Vagina (tissue), 2 donors: ENCODE measurements around the gene NDUFA6. TPM values are rescaled to one million over a fixed set of nuclear protein-coding genes. Genes with fewer than 3 reads are reported as not detected.
A peak's percentile ranks its signal among the peaks of the same experiment; 100 is the strongest.
"Not testable (repeated sequence)": the region's sequence is repeated elsewhere in the genome, so short reads cannot be mapped to it uniquely, and the experiment has no call there.

Experiments
- DNase-seq, 2 donors: peaks; one replicate each; pipeline ENCODE4 v3.0.0-alpha.2; 2017; ENCODE audit errors: extremely low spot score in 2 of 2
- H3K27ac ChIP-seq: fragments of 200-600 bp; sonication (generic); one replicate; pipeline ENCODE4 v1.5.1; 2019
- H3K27me3 ChIP-seq: fragments of 200-600 bp; sonication (generic); one replicate; pipeline ENCODE4 v1.5.1; 2019
- H3K36me3 ChIP-seq, 2 donors: fragments of 200-600 bp; sonication (generic); one replicate each; pipeline ENCODE4 v1.5.1; 2017 to 2019
- H3K4me1 ChIP-seq: fragments of 200-600 bp; sonication (generic); one replicate; pipeline ENCODE4 v1.5.1; 2019
- H3K4me3 ChIP-seq, 2 donors: fragments of 200-600 bp; sonication (generic); 1 replicate in 1 of 2; 2 replicates in 1 of 2; pipeline ENCODE4 v1.5.1; 2016 to 2019
- H3K9me3 ChIP-seq: fragments of 200-600 bp; sonication (generic); one replicate; pipeline ENCODE4 v1.5.1; 2019
- CTCF ChIP-seq, 3 experiments: fragments of 450-650 bp in 2 of 3; fragments of 200-600 bp in 1 of 3; sonication (generic) in 1 of 3; IDR thresholded peaks; one replicate each; pipeline ENCODE4 v1.5.1; 2017 to 2019; ENCODE audit warnings: antibody characterized with exemption in 3 of 3, mild to moderate bottlenecking in 2 of 3, moderate library complexity in 2 of 3
- POLR2A ChIP-seq, 2 donors: fragments of 450-650 bp; IDR thresholded peaks; one replicate each; pipeline ENCODE4 v1.6.1; 2017; ENCODE audit warnings: antibody characterized with exemption in 2 of 2, mild to moderate bottlenecking in 2 of 2, moderate library complexity in 2 of 2
- POLR2AphosphoS5 ChIP-seq, 2 donors: sonication (generic); formaldehyde crosslinking; IDR thresholded peaks; one replicate each; pipeline ENCODE4 v1.9.0; 2017; ENCODE audit warnings: antibody characterized with exemption in 2 of 2, mild to moderate bottlenecking in 2 of 2, low read depth in 1 of 2; ENCODE audit not compliant: insufficient read depth in 1 of 2
- intact Hi-C: fragments of 100-400 bp; cut with DNase I; formaldehyde crosslinking; loops from one replicate; pipeline ENCODE4 v1.15.1; 2023
- total RNA-seq: library from RNA; depleted of rRNA; stranded (reverse); fragments of >200 nt; gene quantifications from one replicate; pipeline ENCODE4 v1.2.3, GENCODE V29; 2016

The NDUFA6 gene
- 42.0 TPM for total RNA-seq

DNA sequence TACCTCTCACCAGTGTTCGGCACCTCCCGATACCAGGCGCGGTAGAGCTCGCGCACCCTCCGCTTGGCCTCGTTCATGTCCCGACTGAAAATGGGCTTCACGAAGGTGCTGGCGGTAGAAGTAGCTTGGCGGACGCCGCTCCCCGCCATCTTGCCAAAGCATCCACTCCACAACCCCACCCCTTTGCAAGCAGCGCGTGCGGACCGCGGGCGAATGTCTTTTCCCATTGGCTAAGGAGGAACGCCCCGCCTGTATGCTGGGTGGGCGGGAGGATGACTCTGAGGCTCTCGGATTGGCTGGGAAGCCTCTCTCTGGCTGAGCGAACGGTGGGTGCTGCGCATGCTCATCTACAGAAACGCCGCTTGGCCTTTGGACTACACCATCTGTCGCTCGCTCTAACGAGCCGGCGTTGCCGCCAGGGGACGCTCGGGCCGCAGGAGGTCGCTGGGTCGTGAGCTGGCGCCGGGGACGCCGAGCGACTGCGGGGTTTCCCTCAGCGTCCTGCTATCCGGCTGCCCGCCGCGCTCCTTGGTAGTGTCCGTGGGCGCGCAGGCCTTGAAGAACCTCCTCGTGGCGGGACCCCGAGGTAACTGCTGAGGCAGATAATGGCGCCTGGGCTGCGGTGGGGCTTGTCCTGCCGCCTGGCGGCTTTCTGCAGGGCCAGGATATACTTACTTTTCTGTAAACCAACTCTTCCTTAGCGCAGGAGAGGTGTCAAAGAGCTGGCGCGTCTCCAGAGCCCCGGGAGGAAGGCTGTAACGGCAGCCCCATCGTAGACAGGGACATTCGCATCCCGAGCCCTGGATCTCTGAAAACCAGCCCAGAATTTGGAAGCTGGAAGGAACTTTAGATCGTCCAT is at the start of gene NDUFA6:
Gene NDUFA6 (minus strand): TSS at position 177 of the 859 bp plus-strand sequence. CDS start 28 bp downstream, at position 149.
- H3K4me1 ChIP-seq: peaks cover 33% of the 10 kb centered on the region
- H3K27me3 ChIP-seq: no peaks in the 10 kb centered on the region
- peak; percentile 99 for DNase-seq
- peak within 1 kb of the TSS; percentile 95 for H3K27ac ChIP-seq
- intact Hi-C loops: loop anchor here (5.0 kb wide), 1 partner anchor 346 kb away; no protein-coding TSS in a partner anchor
- H3K9me3 ChIP-seq: no peaks in the 10 kb centered on the region
- H3K36me3 ChIP-seq: peaks cover 0 to 12% of the 10 kb centered on the region in 2 donors
- peak in 1 of 2 donors; percentile 73 for TF ChIP-seq POLR2A (IDR thresholded peaks at IDR 0.05)
- TF ChIP-seq CTCF (IDR thresholded peaks at IDR 0.05): peak; percentile 78 to 97 (median 96)
- peak; percentile 98 to 99 for TF ChIP-seq POLR2AphosphoS5 (IDR thresholded peaks at IDR 0.05; ENCODE audit: insufficient read depth in 1 of 2, low read depth in 1 of 2)
- peak within 1 kb of the TSS; percentile 88 to 90 for H3K4me3 ChIP-seq

- H3K4me1 ChIP-seq, intact Hi-C loops, H3K36me3 ChIP-seq, H3K4me3 ChIP-seq, H3K9me3 ChIP-seq, DNase-seq, H3K27me3 ChIP-seq, H3K27ac ChIP-seq: not testable (repeated sequence)
Observed at GRCh38 chr22:42140153-42140552, 49.6 kb upstream of the NDUFA6 start.

DNA sequence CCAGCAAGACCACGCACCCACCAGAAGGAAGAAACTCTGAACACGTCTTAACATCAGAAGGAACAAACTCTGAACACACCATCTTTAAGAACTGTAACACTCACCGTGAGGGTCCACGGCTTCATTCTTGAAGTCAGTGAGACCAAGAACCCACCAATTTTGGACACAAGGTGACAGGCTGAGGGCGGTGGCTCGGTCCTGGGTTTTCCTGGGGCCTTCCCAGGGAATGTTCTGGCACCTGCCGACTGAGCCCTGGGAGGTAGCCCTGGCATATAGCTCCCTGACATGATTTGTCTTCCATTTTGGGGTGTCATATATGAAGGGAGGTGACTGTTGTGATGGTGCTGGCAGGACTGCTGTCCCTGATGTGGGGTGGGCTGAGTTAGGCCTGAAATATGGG is 48.9 kb upstream of the NDUFA6 start:
- H3K4me3 ChIP-seq, DNase-seq, intact Hi-C loops, H3K27ac ChIP-seq, H3K36me3 ChIP-seq, H3K27me3 ChIP-seq, H3K9me3 ChIP-seq, H3K4me1 ChIP-seq: not testable (repeated sequence)

DNA sequence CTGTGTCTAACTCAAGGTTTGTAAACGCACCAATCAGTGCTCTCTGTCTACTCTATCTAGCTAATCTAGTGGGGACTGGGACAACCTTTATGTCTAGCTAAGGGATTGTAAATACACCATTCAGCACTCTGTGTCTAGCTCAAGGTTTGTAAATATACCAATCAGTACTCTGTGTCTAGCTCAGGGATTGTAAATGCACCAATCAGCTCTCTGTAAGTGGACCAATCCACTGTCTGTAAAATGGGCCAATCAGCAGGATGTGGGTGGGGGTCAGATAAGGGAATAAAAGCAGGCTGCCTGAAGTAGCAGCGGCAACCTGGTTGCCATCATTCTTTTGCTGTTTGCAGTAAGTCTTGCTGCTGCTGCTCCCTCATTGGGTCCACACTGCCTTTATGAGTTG is 48.4 kb upstream of the NDUFA6 start:
- no peak overlapping the region for H3K27ac ChIP-seq
- H3K9me3 ChIP-seq: no peaks in the 10 kb centered on the region
- DNase-seq: no peak
- no peak overlapping the region for H3K4me3 ChIP-seq
- intact Hi-C loops: no loop called here
- TF ChIP-seq POLR2A (IDR thresholded peaks at IDR 0.05) (no peak), CTCF (IDR thresholded peaks at IDR 0.05) (no peak), POLR2AphosphoS5 (IDR thresholded peaks at IDR 0.05; ENCODE audit: insufficient read depth in 1 of 2, low read depth in 1 of 2) (no peak)
- no peaks in the 10 kb centered on the region for H3K4me1 ChIP-seq
- H3K36me3 ChIP-seq: no peaks in the 10 kb centered on the region
- no peaks in the 10 kb centered on the region for H3K27me3 ChIP-seq

DNA sequence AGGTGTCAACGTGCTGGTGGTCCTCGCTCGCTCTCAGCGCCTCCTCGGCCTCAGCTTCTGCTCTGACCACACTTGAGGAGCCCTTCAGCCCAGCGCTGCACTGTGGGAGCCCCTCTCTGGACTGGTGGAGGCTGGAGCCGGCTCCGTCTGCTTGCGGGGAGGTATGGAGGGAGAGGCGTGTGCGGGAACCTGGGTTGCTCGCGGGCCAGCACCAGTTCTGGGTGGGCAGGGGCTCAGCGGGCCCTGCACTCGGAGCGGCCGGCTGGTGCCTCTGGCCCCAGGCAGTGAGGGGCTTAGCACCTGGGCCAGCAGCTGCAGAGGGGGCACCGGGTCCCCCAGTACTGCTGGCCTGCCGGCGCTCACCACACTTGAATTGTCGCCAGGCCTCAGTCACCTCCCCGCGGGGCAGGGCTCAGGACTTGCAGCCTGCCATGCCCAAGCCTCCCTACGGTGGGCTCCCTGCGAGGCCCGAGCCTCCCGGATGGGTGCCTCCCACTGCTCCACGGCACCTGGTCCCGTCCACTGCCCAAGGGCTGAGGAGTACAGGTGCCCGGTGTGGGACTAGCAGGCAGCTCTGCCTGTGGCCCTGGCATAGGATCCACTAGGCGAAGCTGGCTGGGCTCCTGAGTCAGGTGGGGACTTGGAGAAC is 47.7 kb upstream of the NDUFA6 start:
- Histone ChIP-seq H3K36me3 (no peaks in the 10 kb centered on the region), H3K27ac (no peak overlapping the region), H3K4me1 (no peaks in the 10 kb centered on the region), H3K4me3 (no peak overlapping the region), H3K27me3 (no peaks in the 10 kb centered on the region), H3K9me3 (no peaks in the 10 kb centered on the region)
- no peak for TF ChIP-seq CTCF (IDR thresholded peaks at IDR 0.05)
- DNase-seq: no peak
- intact Hi-C loops: no loop called here

DNA sequence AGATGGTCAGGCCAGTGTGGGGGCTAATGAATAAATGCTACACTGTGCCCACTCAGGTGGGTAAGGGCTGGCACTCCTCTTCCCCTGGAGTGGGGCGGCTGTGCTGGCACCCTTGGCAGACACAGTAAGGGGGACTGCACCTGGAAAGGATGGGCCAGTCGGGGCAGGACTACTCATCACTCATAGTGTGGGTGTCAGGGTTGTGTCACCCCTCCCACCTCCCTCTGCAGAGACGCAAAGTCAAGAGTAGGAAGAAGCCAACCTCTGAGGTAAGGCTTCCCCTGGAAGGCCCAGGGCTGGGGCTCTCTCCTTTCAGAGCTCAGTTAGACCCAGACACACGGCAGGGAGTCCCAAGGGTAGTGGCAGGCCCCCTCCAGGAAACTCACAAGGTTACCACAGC is 45.1 kb upstream of the NDUFA6 start:
- H3K9me3 ChIP-seq, H3K27ac ChIP-seq, H3K36me3 ChIP-seq, DNase-seq, H3K4me1 ChIP-seq, H3K4me3 ChIP-seq, intact Hi-C loops, H3K27me3 ChIP-seq: not testable (repeated sequence)
